ENCODE measurements around the gene PROZ. TPM values are rescaled to one million over a fixed set of nuclear protein-coding genes. Genes with fewer than 3 reads are reported as not detected.

The PROZ gene, protein sequence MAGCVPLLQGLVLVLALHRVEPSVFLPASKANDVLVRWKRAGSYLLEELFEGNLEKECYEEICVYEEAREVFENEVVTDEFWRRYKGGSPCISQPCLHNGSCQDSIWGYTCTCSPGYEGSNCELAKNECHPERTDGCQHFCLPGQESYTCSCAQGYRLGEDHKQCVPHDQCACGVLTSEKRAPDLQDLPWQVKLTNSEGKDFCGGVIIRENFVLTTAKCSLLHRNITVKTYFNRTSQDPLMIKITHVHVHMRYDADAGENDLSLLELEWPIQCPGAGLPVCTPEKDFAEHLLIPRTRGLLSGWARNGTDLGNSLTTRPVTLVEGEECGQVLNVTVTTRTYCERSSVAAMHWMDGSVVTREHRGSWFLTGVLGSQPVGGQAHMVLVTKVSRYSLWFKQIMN
- not detected in 2 replicates for total RNA-seq

DNA sequence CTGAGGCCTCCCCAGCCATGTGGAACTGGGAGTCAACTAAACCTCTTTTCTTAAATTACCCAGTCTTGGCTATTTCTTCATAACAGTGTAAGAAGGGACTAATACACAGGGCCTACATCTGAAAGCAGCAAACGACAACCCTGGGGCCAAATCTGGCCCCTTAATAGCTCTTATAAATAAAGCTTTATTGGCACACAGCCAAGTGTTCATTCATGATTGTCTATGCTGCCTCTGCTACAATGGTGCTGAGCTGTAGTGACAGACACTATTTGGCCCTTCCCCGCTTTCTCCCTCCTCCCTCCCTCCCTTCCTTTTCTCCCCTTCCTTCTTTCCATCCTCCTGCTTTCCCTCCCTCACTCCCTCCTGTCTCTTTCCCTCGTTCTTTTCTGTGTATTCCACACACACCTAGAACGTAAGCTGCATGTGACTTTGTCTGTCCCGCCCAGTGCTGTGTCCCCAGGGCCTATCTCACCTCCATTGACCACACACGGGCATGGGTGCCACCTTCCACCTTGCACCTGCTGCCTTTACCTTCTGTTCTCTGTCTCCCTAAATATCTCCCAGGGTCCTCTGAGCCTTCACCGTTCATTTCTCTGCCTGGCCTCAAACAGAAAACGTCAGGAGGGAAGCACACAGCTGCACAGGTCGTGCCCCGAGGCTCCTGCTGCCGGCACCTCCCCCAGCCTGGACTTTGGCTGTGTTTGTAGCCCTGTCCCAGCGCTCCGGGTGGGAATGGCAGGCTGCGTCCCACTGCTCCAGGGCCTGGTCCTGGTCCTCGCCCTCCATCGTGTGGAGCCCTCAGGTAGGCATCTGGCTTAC is at the start of gene PROZ:
PROZ (plus strand) TSS at position 720 of the 819 bp plus-strand sequence; CDS start at position 733, 13 bp downstream.

DNA sequence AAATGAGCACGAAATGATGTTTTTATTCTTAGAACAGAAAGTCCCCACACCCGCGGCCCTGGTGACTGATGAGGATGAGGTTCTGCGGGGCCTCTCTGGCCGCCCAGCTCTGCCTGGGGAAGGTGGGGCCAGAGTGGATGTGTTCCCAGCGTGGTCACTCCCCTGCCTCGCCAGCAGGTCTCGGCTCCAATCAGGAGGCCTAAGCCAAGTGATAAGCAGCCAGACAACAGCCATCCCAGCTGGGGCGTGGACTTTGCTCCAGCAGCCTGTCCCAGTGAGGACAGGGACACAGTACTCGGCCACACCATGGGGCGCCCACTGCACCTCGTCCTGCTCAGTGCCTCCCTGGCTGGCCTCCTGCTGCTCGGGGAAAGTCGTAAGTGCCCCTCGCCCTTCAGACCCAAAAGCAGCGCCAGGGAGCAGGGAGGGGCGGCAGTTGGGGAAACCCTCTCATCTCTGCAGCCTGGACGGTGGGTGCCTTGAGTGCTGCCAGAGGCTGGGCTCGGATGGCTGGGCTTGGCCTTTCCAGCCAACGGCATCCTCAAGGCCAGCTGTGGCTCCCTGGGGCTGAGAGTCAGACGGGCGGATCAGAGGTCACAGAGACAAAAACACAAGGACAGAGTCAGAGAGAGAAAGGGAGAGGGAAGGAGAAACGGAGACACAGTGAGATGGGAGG is 35.8 kb upstream of the PROZ start, which contains the start of gene F10:
F10 (plus strand) TSS at position 250 of the 676 bp plus-strand sequence; CDS start at position 307, 57 bp downstream.

DNA sequence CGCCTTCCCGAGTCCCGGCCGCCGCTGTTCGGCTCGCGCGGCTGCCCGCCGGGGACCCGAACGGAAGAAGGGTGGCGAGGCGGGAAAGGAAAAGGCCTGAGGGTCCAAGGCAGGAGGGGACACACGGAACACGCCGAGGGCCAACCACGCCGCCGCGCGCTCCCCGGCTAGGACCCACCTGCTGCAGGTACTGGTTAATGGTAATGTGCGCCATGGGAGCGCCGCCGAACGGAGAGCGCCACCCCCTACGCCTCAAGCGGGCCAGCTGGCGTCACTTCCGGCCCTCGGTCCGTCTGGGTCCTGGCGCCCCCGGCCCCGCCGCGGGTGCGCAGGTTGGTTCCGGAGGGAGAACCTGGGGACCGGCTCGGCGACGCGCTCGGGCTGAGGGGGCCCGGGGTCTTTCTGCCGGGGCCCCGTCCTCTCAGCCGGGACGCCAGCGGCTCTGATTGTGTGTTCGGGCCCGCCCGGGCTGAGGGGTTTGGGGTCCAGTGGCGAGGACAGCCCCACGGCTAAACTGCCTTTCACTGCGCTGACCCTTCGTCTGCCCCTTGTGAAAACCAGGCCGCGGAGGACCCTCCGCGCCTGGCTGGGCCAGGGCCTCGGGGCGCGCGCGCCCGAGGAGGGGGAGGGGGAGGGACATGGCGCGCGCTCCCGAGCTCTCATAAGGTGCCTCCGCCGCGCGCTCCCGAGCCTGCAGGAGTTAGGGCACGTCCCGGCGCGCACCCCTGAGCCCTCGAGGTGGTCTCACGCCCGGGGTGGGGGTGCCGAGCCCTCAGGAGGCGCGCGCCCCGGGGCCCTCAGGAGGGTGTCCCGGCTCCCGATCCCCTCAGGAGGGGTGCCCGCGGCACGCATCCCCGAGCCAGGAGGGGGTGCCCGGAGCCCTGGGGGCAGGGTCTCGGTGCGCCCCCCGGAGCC is 50.2 kb downstream of the PROZ start, which contains the start of gene PCID2:
PCID2 (minus strand) TSS at position 249 of the 915 bp plus-strand sequence; CDS start at position 214, 35 bp downstream.

DNA sequence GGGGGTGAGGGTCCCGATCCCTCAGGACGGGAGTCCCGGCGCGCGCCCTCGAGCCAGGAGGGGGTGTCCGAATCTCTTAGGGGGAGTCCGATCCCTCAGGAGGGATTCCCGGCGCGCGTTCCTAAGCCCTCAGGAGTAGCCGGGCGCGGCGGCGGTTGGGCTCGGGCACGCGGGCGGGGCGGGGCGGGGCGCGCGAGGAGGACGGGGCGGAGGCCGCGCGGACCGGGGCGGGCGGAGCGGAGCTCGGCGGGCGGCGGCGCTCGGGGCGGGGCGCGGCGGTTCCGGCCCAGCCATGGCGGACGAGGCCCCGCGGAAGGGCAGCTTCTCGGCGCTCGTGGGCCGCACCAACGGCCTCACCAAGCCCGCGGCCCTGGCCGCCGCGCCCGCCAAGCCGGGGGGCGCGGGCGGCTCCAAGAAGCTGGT is 50.9 kb downstream of the PROZ start, which contains the start of gene CUL4A:
CUL4A (plus strand) TSS at position 278 of the 423 bp plus-strand sequence; CDS start at position 293, 15 bp downstream.

Other genes starting within 250 kb of the PROZ start
- gene MCF2L, start 189.4 kb upstream of the PROZ start, total RNA-seq: under 0.01 TPM in 1 of 2 replicates, not detected in the other
- not detected in 2 replicates for gene F7, start 52.9 kb upstream of the PROZ start, total RNA-seq
- gene F10, start 35.8 kb upstream of the PROZ start, total RNA-seq: not detected in 2 replicates
- 65.3 and 90.9 TPM in 2 replicates for gene PCID2, start 50.0 kb downstream of the PROZ start, total RNA-seq
- gene CUL4A, start 51.0 kb downstream of the PROZ start, total RNA-seq: 116 and 134 TPM in 2 replicates
- 106 and 121 TPM in 2 replicates for gene LAMP1, start 138.6 kb downstream of the PROZ start, total RNA-seq
- gene GRTP1, start 205.5 kb downstream of the PROZ start, total RNA-seq: 0.30 and 0.32 TPM in 2 replicates